A673 (cell line): ENCODE measurements around the gene CMTM8.

ENCODE experiments used
- CTCF ChIP-seq: fragments of 300-800, 200-600 bp; sonication (generic); conservative IDR thresholded peaks from 2 replicates; pipeline ENCODE4 v1.5.1; 2017; ENCODE audit warnings: low read depth, mild to moderate bottlenecking, antibody characterized with exemption, low read length, moderate library complexity, mixed read lengths
- EZH2 ChIP-seq: fragments of 200-600 bp; sonication (generic); IDR thresholded peaks from 2 replicates; pipeline ENCODE4 v1.6.1; 2017; ENCODE audit warnings: borderline replicate concordance, low read depth, mild to moderate bottlenecking, mixed read lengths, antibody characterized with exemption, low read length; ENCODE audit not compliant: poor library complexity, severe bottlenecking

- TF ChIP-seq CTCF (no peak), EZH2 (no peak)
These were observed 122.0 kb downstream of the CMTM8 start for GRCh38 chr3:32360493-32360827.
